Neural progenitor cell (in vitro differentiated cells): ENCODE data around the gene BSND. TPM values are rescaled to one million over a fixed set of nuclear protein-coding genes. Genes with fewer than 3 reads are reported as not detected.

ENCODE experiments used
- DNase-seq: peaks from one replicate; pipeline ENCODE4 v3.0.0-alpha.2; 2016; ENCODE audit warnings: low spot score
- H2AFZ ChIP-seq: fragments of 200-600 bp; sonication (generic); replicated peaks from 2 replicates; pipeline ENCODE4 v1.6.1; 2016; ENCODE audit warnings: antibody characterized with exemption
- H3F3A ChIP-seq: fragments of 200-600 bp; sonication (generic); 2 replicates; pipeline ENCODE4 v1.6.1; 2016; ENCODE audit warnings: antibody characterized with exemption, low read depth
- H3K27ac ChIP-seq: fragments of 200-600 bp; sonication (generic); 2 replicates; pipeline ENCODE4 v1.5.1; 2016; ENCODE audit warnings: mild to moderate bottlenecking
- H3K27me3 ChIP-seq: fragments of 200-600 bp; sonication (generic); 2 replicates; pipeline ENCODE4 v1.6.1; 2016; ENCODE audit warnings: mild to moderate bottlenecking, moderate library complexity
- H3K36me3 ChIP-seq: fragments of 200-600 bp; sonication (generic); 2 replicates; pipeline ENCODE4 v1.5.1; 2016
- H3K4me1 ChIP-seq: fragments of 200-600 bp; sonication (generic); 2 replicates; pipeline ENCODE4 v1.6.1; 2016; ENCODE audit warnings: mixed run types
- H3K4me2 ChIP-seq: fragments of 200-600 bp; sonication (generic); 2 replicates; pipeline ENCODE4 v1.6.1; 2016
- H3K4me3 ChIP-seq: fragments of 200-600 bp; sonication (generic); 2 replicates; pipeline ENCODE4 v1.5.1; 2016
- H3K79me2 ChIP-seq: fragments of 200-600 bp; sonication (generic); 2 replicates; pipeline ENCODE4 v1.6.1; 2016; ENCODE audit warnings: low read depth
- H3K9ac ChIP-seq: fragments of 200-600 bp; sonication (generic); 2 replicates; pipeline ENCODE4 v1.6.1; 2016
- H3K9me3 ChIP-seq: fragments of 200-600 bp; sonication (generic); 2 replicates; pipeline ENCODE4 v1.5.1; 2016; ENCODE audit warnings: low read depth
- H4K20me1 ChIP-seq: fragments of 200-600 bp; sonication (generic); 2 replicates; pipeline ENCODE4 v1.6.1; 2016; ENCODE audit warnings: low read depth
- H3K27ac Mint-ChIP-seq: 3 replicates; pipeline ENCODE4 v1.8.0; 2021; ENCODE audit warnings: mixed read lengths
- H3K27me3 Mint-ChIP-seq: 2 replicates; pipeline ENCODE4 v1.8.0; 2022; ENCODE audit warnings: low read depth, mild to moderate bottlenecking, inconsistent platforms, moderate library complexity, mixed read lengths; ENCODE audit not compliant: insufficient read depth
- H3K36me3 Mint-ChIP-seq: 3 replicates; pipeline ENCODE4 v1.8.0; 2021; ENCODE audit warnings: mixed read lengths
- H3K4me1 Mint-ChIP-seq: 3 replicates; pipeline ENCODE4 v1.8.0; 2021; ENCODE audit warnings: mixed read lengths
- H3K4me3 Mint-ChIP-seq: 3 replicates; pipeline ENCODE4 v1.8.0; 2021; ENCODE audit warnings: mild to moderate bottlenecking, moderate library complexity, mixed read lengths
- H3K9me3 Mint-ChIP-seq: 3 replicates; pipeline ENCODE4 v1.8.0; 2020; ENCODE audit warnings: mixed read lengths
- CTCF ChIP-seq: fragments of 200-600 bp; sonication (generic); IDR thresholded peaks from 2 replicates; pipeline ENCODE4 v1.5.1; 2017; ENCODE audit warnings: antibody characterized with exemption, mild to moderate bottlenecking
- EZH2 ChIP-seq: fragments of 200-600 bp; sonication (generic); IDR thresholded peaks from 2 replicates; pipeline ENCODE4 v1.6.1; 2017; ENCODE audit warnings: antibody characterized with exemption, mild to moderate bottlenecking, moderate library complexity
- EZH2phosphoT487 ChIP-seq: fragments of 200-600 bp; sonication (generic); IDR thresholded peaks from 2 replicates; pipeline ENCODE4 v1.6.1; 2017; ENCODE audit warnings: antibody characterized with exemption
- total RNA-seq: library from RNA; depleted of rRNA; stranded (reverse); fragments of >200 nt; gene quantifications from 2 replicates; pipeline ENCODE4 v1.2.3, GENCODE V29; 2015; ENCODE audit warnings: low replicate concordance

BSND gene
- total RNA-seq, 1 donor from 2014 or later = not detected

DNA sequence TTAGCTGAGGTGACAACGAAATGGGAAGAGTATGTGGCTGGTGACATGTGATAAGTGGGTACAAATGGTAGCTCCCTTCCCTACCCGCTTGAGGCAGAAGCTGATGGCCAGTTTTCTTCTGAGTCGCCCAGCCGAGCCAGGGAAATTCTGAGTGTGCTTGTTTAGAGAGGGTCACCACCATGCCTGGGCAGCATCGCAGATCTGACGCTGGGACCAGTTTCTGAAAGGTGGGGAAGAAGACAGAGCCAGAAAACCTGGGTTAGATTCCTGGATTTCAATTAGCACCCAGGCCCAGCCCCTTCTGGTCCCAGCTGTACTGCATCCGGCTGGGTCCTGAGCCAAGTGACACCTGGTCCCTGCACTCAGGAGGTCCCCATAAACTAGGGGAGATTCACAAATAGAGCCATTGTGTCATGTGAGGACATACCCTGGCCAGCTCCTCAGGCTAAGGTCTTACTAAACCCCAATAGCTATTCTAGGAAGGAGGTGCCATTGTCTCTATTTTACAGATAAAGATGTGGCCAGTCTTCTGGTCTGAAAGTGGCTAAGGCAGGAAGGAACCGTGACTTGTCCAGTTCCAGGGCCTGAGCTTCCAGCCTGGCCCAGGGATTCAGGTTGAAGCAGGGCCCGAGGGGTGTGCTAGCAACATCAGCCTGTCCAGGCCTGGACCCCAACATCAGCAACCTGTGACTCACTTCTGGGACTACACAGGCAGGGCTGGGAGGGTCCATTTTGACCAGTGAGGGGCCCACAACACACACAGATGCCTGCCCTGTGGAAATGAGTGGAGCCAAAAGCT, 20.0 kb upstream of the BSND start:
- H3K4me3 ChIP-seq = no peak overlapping the region
- Mint-ChIP-seq H3K4me3 (no peak overlapping the region), H3K36me3 (no peaks in the 10 kb centered on the region), H3K9me3 (peaks cover 2% of the 10 kb centered on the region), H3K27me3 (peaks cover 28% of the 10 kb centered on the region), H3K27ac (no peak overlapping the region), H3K4me1 (peaks cover 22% of the 10 kb centered on the region)
- H3F3A ChIP-seq = no peaks in the 10 kb centered on the region
- H2AFZ ChIP-seq = no peak overlapping the region
- DNase-seq = no peak
- no peaks in the 10 kb centered on the region for H3K79me2 ChIP-seq
- no peak overlapping the region for H3K9ac ChIP-seq
- no peak overlapping the region for H3K4me2 ChIP-seq
- H3K27ac ChIP-seq = no peak overlapping the region
- no peaks in the 10 kb centered on the region for H3K36me3 ChIP-seq
- H3K27me3 ChIP-seq = peaks cover 52% of the 10 kb centered on the region
- no peaks in the 10 kb centered on the region for H4K20me1 ChIP-seq
- TF ChIP-seq EZH2 (no peak), CTCF (no peak), EZH2phosphoT487 (no peak)
- H3K4me1 ChIP-seq = no peaks in the 10 kb centered on the region
- H3K9me3 ChIP-seq = no peaks in the 10 kb centered on the region

GRCh38 chr1:54979327-54979891, 19.3 kb upstream of the BSND start:
- H3K9ac ChIP-seq = no peak overlapping the region
- no peaks in the 10 kb centered on the region for H4K20me1 ChIP-seq
- no peak overlapping the region for H2AFZ ChIP-seq
- Mint-ChIP-seq H3K27me3 (peaks cover 28% of the 10 kb centered on the region), H3K4me1 (peaks cover 26% of the 10 kb centered on the region), H3K36me3 (no peaks in the 10 kb centered on the region), H3K27ac (no peak overlapping the region), H3K9me3 (peaks cover 2% of the 10 kb centered on the region), H3K4me3 (peak overlapping the region; percentile 51)
- H3K4me2 ChIP-seq = no peak overlapping the region
- H3K79me2 ChIP-seq = no peaks in the 10 kb centered on the region
- H3F3A ChIP-seq = no peaks in the 10 kb centered on the region
- no peak for TF ChIP-seq EZH2phosphoT487
- no peak overlapping the region for H3K27ac ChIP-seq
- peaks cover 52% of the 10 kb centered on the region for H3K27me3 ChIP-seq
- no peak for DNase-seq
- no peaks in the 10 kb centered on the region for H3K9me3 ChIP-seq
- no peaks in the 10 kb centered on the region for H3K36me3 ChIP-seq
- no peaks in the 10 kb centered on the region for H3K4me1 ChIP-seq
- H3K4me3 ChIP-seq = no peak overlapping the region

GRCh38 chr1:54980046-54980527, 18.6 kb upstream of the BSND start:
- Histone ChIP-seq H3F3A (no peaks in the 10 kb centered on the region), H3K79me2 (no peaks in the 10 kb centered on the region), H3K27ac (no peak overlapping the region), H3K9me3 (no peaks in the 10 kb centered on the region), H3K4me1 (no peaks in the 10 kb centered on the region), H3K4me2 (peak overlapping the region; percentile 87), H3K27me3 (peaks cover 52% of the 10 kb centered on the region), H4K20me1 (no peaks in the 10 kb centered on the region), H3K9ac (no peak overlapping the region), H3K4me3 (peak overlapping the region; percentile 57), H2AFZ (peak overlapping the region; percentile 42), H3K36me3 (no peaks in the 10 kb centered on the region)
- peak overlapping the region; percentile 51 for H3K4me3 Mint-ChIP-seq
- no peak overlapping the region for H3K27ac Mint-ChIP-seq
- H3K4me1 Mint-ChIP-seq = peaks cover 26% of the 10 kb centered on the region
- TF ChIP-seq CTCF (no peak), EZH2phosphoT487 (peak; percentile 63)
- peaks cover 28% of the 10 kb centered on the region for H3K27me3 Mint-ChIP-seq
- H3K9me3 Mint-ChIP-seq = peaks cover 2% of the 10 kb centered on the region
- no peaks in the 10 kb centered on the region for H3K36me3 Mint-ChIP-seq
- DNase-seq = no peak
